ENCODE data around the gene ACSF3.

Gene ACSF3

DNA sequence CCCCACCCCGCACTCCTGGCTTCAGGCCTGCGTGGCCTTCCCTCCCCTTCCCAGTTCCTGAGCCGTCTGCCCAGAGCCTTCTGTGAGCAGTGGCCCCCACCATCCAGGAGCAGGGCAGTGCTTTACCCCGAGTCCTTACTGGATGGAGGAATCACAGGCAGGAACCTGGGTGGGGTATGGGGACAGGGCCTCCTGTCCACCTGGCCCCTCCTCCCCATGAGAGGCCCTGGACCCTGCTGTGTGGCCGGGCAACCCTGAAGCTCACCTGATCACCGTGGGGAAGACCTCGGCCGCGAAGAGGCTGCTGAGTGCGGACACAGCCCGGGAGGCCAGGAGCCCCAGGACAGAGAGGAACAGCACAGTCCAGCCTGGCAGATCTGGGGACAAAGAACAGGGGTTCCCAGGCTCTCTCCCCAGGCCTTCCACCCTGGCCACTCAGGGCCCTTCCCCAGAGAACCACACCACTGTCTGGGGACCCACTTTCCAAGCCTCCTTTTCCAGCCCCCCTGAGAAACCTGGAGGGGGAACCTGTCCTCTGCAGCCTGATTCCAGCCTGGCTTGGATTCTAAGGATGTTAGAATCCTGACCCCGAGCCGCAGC lies 103.5 kb downstream of the ACSF3 start:
- no peak overlapping the region for H3K4me3 ChIP-seq (ENCODE audit: low read length)
- no peak for DNase-seq (ENCODE audit: low read depth)
- TF ChIP-seq, protein P1, sequence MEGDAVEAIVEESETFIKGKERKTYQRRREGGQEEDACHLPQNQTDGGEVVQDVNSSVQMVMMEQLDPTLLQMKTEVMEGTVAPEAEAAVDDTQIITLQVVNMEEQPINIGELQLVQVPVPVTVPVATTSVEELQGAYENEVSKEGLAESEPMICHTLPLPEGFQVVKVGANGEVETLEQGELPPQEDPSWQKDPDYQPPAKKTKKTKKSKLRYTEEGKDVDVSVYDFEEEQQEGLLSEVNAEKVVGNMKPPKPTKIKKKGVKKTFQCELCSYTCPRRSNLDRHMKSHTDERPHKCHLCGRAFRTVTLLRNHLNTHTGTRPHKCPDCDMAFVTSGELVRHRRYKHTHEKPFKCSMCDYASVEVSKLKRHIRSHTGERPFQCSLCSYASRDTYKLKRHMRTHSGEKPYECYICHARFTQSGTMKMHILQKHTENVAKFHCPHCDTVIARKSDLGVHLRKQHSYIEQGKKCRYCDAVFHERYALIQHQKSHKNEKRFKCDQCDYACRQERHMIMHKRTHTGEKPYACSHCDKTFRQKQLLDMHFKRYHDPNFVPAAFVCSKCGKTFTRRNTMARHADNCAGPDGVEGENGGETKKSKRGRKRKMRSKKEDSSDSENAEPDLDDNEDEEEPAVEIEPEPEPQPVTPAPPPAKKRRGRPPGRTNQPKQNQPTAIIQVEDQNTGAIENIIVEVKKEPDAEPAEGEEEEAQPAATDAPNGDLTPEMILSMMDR (IDR thresholded peaks at IDR 0.05; ENCODE audit: insufficient read depth, low read depth, low read length, missing control alignments) = no peak

DNA sequence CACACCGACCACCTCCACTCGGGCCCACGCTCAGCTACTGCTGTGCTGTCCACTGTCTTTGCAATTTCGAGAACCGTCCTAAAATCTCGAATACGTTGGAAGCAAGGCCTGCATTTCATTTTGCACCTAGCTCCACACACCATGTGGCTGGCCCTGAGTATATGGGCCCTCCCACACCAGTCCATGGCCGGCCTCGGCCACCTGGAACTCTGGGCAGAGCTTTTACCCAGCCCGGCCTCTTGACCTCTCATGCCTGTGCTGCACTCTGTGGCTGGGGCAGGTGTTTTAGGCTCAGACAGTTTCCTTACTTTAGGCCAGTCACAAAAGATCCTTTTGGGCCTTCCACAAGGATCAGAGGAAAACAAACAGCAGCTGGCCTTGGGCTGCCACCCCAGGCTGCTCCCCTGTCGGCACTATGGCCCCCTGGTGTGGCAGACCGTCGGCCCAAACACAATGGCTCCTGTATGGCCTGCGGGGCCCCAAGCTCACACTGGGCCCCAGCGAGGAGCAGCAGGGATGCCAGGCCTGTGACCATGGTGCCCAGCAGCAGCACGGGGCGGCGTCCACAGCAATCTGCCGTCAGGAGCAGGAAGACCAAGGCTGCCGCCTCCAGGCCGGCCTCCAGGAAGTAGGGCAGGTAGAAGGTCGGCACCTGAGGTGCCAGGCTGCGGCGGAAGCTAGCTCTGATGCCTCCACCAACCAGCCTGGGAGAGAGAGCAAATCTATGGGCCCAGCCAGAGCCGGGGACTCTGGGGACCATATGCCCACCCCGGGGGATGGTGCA lies 104.2 kb downstream of the ACSF3 start:
- H3K4me3 ChIP-seq (ENCODE audit: low read length) = no peak overlapping the region
- DNase-seq (ENCODE audit: low read depth) = no peak
- TF ChIP-seq, protein P1 (IDR thresholded peaks at IDR 0.05; ENCODE audit: insufficient read depth, low read depth, low read length, missing control alignments) = no peak

DNA sequence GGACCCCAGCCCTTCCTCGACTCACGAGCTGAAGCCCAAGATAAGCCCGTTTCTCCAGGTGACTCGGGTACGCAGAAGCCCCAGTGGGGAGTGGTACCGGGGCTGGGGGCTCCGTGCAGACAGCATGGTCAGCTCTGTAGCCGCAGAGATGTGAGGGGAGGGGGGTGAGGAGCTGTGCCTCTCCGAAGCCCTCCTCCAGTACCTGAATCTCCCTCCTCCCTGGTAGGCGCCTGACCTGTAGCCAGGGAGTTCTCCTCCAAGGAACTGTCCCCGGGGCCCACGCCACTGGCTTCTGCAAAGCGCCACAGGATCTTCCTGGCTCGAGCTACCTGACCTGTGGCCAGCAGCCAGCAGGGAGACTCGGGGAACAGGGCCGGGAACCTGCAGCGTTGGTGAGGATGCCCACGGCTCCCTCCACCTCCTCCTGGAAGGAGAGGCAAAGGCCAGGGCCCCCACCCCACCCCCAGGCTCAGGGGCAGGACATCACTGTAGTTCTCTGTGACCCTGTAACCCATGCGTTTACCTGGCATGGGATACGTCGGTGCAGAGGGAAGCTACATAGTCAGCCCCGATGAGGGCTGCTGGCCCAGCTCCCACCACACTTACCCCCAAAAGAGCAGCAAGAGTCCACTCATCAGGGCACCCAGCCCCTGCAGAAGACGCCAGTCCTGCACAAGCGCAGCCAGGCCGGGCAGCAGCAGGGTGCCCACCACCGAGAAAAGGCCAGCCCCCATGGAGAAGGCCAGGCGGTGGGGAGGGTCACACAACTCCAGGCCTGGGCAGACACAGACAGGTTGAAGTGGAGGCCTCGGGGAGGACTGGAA lies 105.0 kb downstream of the ACSF3 start:
- H3K4me3 ChIP-seq (ENCODE audit: low read length) = no peak overlapping the region
- DNase-seq (ENCODE audit: low read depth) = no peak
- TF ChIP-seq, protein P1 (IDR thresholded peaks at IDR 0.05; ENCODE audit: insufficient read depth, low read depth, low read length, missing control alignments) = no peak

DNA sequence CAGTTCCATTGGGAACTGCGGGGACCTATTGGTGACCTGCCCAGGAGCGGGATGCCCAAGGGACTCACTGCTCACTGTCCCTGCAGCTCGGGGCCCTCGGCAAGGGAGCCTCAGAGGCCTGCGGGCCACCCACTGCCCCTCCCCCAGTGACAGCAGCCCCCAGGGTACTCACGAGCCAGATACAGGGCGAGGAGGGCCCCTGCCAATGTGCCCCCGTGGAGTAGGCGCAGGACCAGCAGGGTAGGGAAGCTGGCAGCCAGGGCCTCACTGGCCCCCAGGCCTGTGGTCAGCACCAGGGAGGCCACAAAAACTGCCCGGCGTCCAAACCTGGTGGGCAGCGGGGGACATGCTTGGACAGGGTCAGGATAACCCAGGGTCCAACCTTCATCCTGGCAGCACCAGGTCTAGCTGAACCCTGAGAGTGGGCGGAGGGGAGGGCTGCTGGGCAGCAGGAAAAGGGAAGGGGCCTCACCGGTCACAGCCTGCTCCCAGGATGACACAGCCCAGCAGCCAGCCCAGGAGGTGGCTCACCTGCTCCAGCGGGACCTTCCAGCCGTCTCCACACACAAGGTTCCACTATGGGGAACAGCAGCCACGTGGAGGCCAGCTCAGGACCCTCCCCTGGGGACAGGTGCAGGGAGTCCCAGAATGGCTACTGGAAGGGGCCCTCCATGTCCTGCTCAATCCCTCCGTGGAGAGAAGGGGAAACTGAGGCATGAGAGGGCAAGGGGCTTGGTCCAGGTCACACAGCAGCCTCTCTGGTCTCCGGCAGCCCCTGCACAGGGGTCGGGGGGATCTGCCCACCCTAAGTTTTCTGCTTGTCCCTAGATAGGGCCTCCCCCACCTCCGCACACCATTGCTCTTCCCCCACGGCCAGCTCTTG lies 105.8 kb downstream of the ACSF3 start:
- DNase-seq (ENCODE audit: low read depth) = no peak
- H3K4me3 ChIP-seq (ENCODE audit: low read length) = no peak overlapping the region
- TF ChIP-seq, protein P1 (IDR thresholded peaks at IDR 0.05; ENCODE audit: insufficient read depth, low read depth, low read length, missing control alignments) = no peak

DNA sequence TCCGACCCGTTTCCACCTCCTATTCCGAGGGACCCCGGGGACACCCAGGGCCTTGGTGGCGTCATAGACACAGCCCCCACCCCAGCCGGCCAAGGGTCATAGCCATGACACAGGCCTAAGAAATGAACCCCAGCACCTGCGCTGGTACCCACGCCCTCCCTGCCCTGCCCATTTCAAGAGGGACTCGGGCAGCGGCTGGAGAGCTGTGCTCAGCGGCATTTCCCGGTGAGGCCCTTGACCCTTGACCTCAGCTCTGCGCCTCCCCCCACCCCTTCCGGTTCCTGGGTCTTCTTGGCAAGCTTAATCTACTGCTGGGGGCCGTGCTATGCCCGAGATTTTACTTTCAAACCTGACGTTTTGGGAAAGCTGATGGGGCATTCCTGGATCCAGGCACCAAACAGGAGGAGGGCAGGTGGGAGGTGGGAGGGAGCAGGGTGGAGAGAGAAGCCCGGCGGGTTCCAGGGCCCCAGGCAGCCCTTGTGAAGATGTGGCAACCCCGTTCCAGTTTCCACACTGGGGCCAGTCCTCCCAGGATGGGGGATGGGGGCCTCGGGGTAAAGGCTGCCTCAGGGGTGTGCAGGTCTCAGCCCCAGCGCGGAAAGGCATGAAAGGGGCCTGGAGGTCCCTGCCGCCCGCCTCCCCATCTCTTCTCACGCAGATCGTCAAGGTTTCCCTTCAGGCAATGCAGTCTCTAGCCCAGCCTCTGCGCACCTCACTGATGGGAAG lies 106.6 kb downstream of the ACSF3 start, which contains the start of gene SLC22A31:
SLC22A31 (minus strand) TSS at position 414 of the 726 bp plus-strand sequence; CDS start at position 378, 36 bp downstream.
- TF ChIP-seq, protein P1 (IDR thresholded peaks at IDR 0.05; ENCODE audit: insufficient read depth, low read depth, low read length, missing control alignments) = no peak
- DNase-seq (ENCODE audit: low read depth) = no peak
- no peak within 1 kb of the TSS for H3K4me3 ChIP-seq (ENCODE audit: low read length)

Measured in epithelial cell of esophagus (primary cell).